DND-41 (cell line): ENCODE data around the gene ABI2.

Source experiments
- CTCF ChIP-seq: IDR thresholded peaks from 2 replicates; pipeline ENCODE4 v1.5.1; 2012; ENCODE audit warnings: borderline replicate concordance, low read length, moderate library complexity, mild to moderate bottlenecking; ENCODE audit not compliant: poor library complexity, severe bottlenecking; ENCODE audit errors: extremely low read depth
- EZH2 ChIP-seq: IDR thresholded peaks from 3 replicates; pipeline ENCODE4 v1.6.1; 2012; ENCODE audit warnings: borderline replicate concordance, low read depth, mild to moderate bottlenecking, moderate library complexity, low read length, inconsistent platforms; ENCODE audit not compliant: severe bottlenecking

GRCh38 chr2:203352604-203353255, 24.5 kb downstream of the ABI2 start:
- TF ChIP-seq CTCF, result no peak
- no peak for TF ChIP-seq EZH2
